Measurements from ENCODE around the gene DOK6.
"Not testable (repeated sequence)": the region's sequence is repeated elsewhere in the genome, so short reads cannot be mapped to it uniquely, and the experiment has no call there.

The DOK6 gene

GRCh38 chr18:69879051-69879450, 478.4 kb downstream of the DOK6 start:
- DNase-seq: not testable (repeated sequence)

- no peak for DNase-seq
Measured at GRCh38 chr18:69880083-69880482, 479.4 kb downstream of the DOK6 start.

GRCh38 chr18:69882965-69883668, 482.4 kb downstream of the DOK6 start:
- no peak for DNase-seq

GRCh38 chr18:69883781-69884180, 483.1 kb downstream of the DOK6 start:
- no peak for DNase-seq

- no peak for DNase-seq
Measured at GRCh38 chr18:69885355-69885754, 484.7 kb downstream of the DOK6 start.

GRCh38 chr18:69885841-69886531, 485.3 kb downstream of the DOK6 start:
- no peak for DNase-seq

GRCh38 chr18:69887256-69887655, 486.6 kb downstream of the DOK6 start:
- DNase-seq: no peak

GRCh38 chr18:69889009-69889408, 488.3 kb downstream of the DOK6 start:
- no peak for DNase-seq

GRCh38 chr18:69890558-69890957, 489.9 kb downstream of the DOK6 start:
- no peak for DNase-seq

- no peak for DNase-seq
Measured at GRCh38 chr18:69894467-69894866, 493.8 kb downstream of the DOK6 start.

GRCh38 chr18:69895066-69896047, 494.7 kb downstream of the DOK6 start:
- no peak for DNase-seq

- no peak for DNase-seq
Measured at GRCh38 chr18:69897397-69898108, 496.9 kb downstream of the DOK6 start.

- no peak for DNase-seq
Measured at GRCh38 chr18:69898241-69898861, 497.7 kb downstream of the DOK6 start.
